DMS114 treated with DMSO at 0.1 percent for 48 hours (cell line): ENCODE data around the gene OR10G8.

Experiments used
- DNase-seq: peaks from one replicate; lab custom pipeline; 2025; ENCODE audit not compliant: unreplicated experiment; lab: John Stamatoyannopoulos, UW

The OR10G8 gene

DNA sequence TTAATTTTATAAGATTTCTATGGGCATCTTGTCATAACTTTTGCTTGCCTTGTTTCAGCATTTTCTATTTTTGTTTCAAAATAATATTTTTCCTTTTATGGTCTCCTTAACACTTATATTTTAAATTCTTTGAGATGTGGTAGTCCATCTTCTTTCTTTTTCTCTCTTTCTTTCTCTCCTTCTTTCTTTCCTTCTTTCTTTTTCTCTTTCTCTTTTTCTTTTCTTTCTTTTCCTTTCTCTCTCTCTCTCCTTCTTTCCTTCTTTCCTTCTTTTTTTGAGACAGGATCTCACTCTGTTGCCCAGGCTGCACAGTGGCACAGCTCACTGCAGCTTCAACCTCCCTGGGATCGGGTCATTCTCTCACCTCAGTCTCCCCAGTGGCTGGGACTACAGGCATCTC lies 50.7 kb downstream of the OR10G8 start:
- no peak for DNase-seq

DNA sequence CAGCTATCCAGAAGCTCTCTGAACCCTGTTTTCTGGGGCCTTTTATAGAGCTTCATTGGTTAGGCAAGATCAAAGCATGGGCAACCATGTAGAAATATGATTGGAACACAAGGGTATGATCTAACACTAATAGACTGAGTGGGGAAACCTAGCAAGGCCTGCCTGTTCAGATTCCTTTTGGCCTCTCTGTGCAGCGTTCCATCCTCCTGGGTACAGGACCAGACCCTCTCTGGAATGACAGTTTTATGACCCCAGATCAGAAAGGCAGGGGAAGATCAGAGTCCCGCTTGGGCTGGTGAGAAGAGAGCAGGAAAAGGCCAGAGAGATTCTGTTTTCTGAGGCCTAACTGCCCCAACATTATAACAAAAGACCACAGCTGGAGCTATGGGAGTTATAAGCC lies 52.0 kb downstream of the OR10G8 start:
- no peak for DNase-seq

DNA sequence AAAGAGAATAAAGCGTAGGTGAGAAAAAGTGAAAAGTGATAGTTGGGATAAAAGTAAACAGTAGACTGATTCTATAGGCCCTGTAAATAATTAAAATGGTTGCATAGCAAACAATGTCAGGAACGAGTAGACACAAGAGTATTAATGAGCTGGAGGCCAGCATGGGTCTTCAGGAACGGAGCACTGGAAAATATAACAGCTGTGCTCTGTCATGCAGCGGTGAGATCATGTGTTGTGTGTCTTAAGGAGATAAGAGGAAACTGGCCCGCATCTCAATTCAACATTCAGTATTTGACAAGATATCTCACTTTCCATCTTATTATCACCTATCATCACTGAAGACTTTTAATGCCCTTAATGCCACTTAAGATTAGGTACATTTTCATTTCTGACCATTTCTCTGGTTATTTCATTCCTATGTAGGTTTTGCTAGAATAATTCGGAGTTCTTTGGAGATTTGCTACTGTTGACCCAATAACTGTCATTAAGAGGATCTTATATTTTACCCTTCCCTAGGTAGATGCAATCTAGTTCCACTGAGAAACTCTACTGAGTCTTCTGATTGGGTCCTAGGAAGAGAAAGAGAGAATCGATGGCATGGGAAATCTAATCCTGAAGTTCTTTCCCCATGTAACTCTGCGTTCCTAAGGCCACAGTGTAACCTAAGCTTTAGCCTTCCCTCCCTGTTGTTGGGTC lies 53.2 kb downstream of the OR10G8 start:
- no peak for DNase-seq
